ENCODE measurements around the gene VWA1.

Gene VWA1

GRCh38 chr1:1429671-1430073 lies 5.8 kb upstream of the VWA1 start (continued):
- TF ChIP-seq REPIN1 (tag by site-specific recombination; IDR thresholded peaks at IDR 0.05; ENCODE audit: low read depth) (0 out of 2 replicates have a peak, but pooled peaks have one; percentile 34), ZNF776 (tag by site-specific recombination; IDR thresholded peaks at IDR 0.05; ENCODE audit: borderline replicate concordance) (no peak), ZFP41 (tag by site-specific recombination; IDR thresholded peaks at IDR 0.05; ENCODE audit: borderline replicate concordance) (no peak), ZNF76 (tag by site-specific recombination; IDR thresholded peaks at IDR 0.05; ENCODE audit: borderline replicate concordance, low read depth) (no peak), ZBTB21 (tag by site-specific recombination; IDR thresholded peaks at IDR 0.05) (no peak), ZNF426 (tag by site-specific recombination; IDR thresholded peaks at IDR 0.05) (no peak), ZNF621 (tag by site-specific recombination; IDR thresholded peaks at IDR 0.05) (no peak), ZNF777 (tag by site-specific recombination; IDR thresholded peaks at IDR 0.05; ENCODE audit: borderline replicate concordance) (no peak), AEBP2 (tag by site-specific recombination; IDR thresholded peaks at IDR 0.05; ENCODE audit: borderline replicate concordance) (no peak), ZBTB17 (tag by site-specific recombination; IDR thresholded peaks at IDR 0.05) (peak; percentile 67), ZNF350 (tag by site-specific recombination; IDR thresholded peaks at IDR 0.05) (no peak), ZNF362 (tag by site-specific recombination; IDR thresholded peaks at IDR 0.05) (no peak), ZNF404 (tag by site-specific recombination; IDR thresholded peaks at IDR 0.05) (no peak), ZNF707 (tag by site-specific recombination; IDR thresholded peaks at IDR 0.05) (no peak), ZIC2 (tag by site-specific recombination; IDR thresholded peaks at IDR 0.05) (no peak), CTCF (tag by site-specific recombination; IDR thresholded peaks at IDR 0.05) (no peak), ZNF560 (tag by site-specific recombination; IDR thresholded peaks at IDR 0.05; ENCODE audit: borderline replicate concordance) (no peak), ZNF354C (tag by site-specific recombination; IDR thresholded peaks at IDR 0.05; ENCODE audit: borderline replicate concordance, low read depth) (no peak), ZNF19 (tag by site-specific recombination; IDR thresholded peaks at IDR 0.05; ENCODE audit: low read depth) (no peak), INSM2 (tag by site-specific recombination; IDR thresholded peaks at IDR 0.05) (no peak), ZNF677 (tag by site-specific recombination; IDR thresholded peaks at IDR 0.05) (no peak), GLI2 (tag by site-specific recombination; IDR thresholded peaks at IDR 0.05; ENCODE audit: borderline replicate concordance, low read depth) (no peak), TRIM28 (IDR thresholded peaks at IDR 0.05; ENCODE audit: borderline replicate concordance, low read length) (peak; percentile 69; the same call in 1 of the 2 replicates), ZSCAN30 (tag by site-specific recombination; IDR thresholded peaks at IDR 0.05) (no peak), ZBTB44 (tag by site-specific recombination; IDR thresholded peaks at IDR 0.05) (no peak), SCRT1 (tag by site-specific recombination; IDR thresholded peaks at IDR 0.05; ENCODE audit: borderline replicate concordance) (no peak), HIC1 (tag by site-specific recombination; IDR thresholded peaks at IDR 0.05) (no peak), ZNF248 (tag by site-specific recombination; IDR thresholded peaks at IDR 0.05) (no peak), ZNF571 (tag by site-specific recombination; IDR thresholded peaks at IDR 0.05) (no peak), ZNF221 (tag by site-specific recombination; IDR thresholded peaks at IDR 0.05; ENCODE audit: borderline replicate concordance) (no peak), ZNF324 (tag by site-specific recombination; IDR thresholded peaks at IDR 0.05) (no peak), BCL11B (tag by site-specific recombination; IDR thresholded peaks at IDR 0.05; ENCODE audit: low read depth) (no peak)
